GM21576 (cell line): ENCODE results near the gene GTPBP3.

Source experiments
- ATAC-seq: cut with Tn5 transposase; IDR thresholded peaks from one replicate; pipeline ENCODE4 v1.9.1; 2021; ENCODE audit warnings: mild to moderate bottlenecking, moderate library complexity; ENCODE audit not compliant: unreplicated experiment

GTPBP3 gene

GRCh38 chr19:17307876-17308377 lies 29.4 kb upstream of the GTPBP3 start:
- no peak for ATAC-seq

GRCh38 chr19:17309198-17309964 lies 28.0 kb upstream of the GTPBP3 start, which contains the start of gene DDA1:
DDA1 (plus strand) TSS chr19:17309563; CDS start chr19:17309655, 92 bp downstream.
- peak; percentile 60 for ATAC-seq

GRCh38 chr19:17309965-17310461 lies 27.3 kb upstream of the GTPBP3 start:
- ATAC-seq, result no peak

GRCh38 chr19:17311455-17312188 lies 25.7 kb upstream of the GTPBP3 start:
- ATAC-seq, result no peak

GRCh38 chr19:17312189-17313113 lies 24.9 kb upstream of the GTPBP3 start:
- ATAC-seq, result no peak

- ATAC-seq, result no peak
These were observed 23.3 kb upstream of the GTPBP3 start for GRCh38 chr19:17314007-17314593.

GRCh38 chr19:17318966-17319365 lies 18.4 kb upstream of the GTPBP3 start:
- no peak for ATAC-seq

GRCh38 chr19:17319473-17320238 lies 17.7 kb upstream of the GTPBP3 start:
- no peak for ATAC-seq

GRCh38 chr19:17320435-17320834 lies 16.9 kb upstream of the GTPBP3 start:
- no peak for ATAC-seq

GRCh38 chr19:17321655-17322489 lies 15.5 kb upstream of the GTPBP3 start:
- ATAC-seq, result no peak

GRCh38 chr19:17322854-17323253 lies 14.5 kb upstream of the GTPBP3 start:
- ATAC-seq, result no peak

GRCh38 chr19:17323300-17323963 lies 13.9 kb upstream of the GTPBP3 start:
- no peak for ATAC-seq

- no peak for ATAC-seq
These were observed 13.4 kb upstream of the GTPBP3 start for GRCh38 chr19:17323964-17324332.

GRCh38 chr19:17324357-17325114 lies 12.8 kb upstream of the GTPBP3 start:
- no peak for ATAC-seq

- ATAC-seq, result no peak
These were observed 12.2 kb upstream of the GTPBP3 start for GRCh38 chr19:17325133-17325532.

GRCh38 chr19:17325881-17326594 lies 11.3 kb upstream of the GTPBP3 start:
- no peak for ATAC-seq

- ATAC-seq, result no peak
These were observed 10.8 kb upstream of the GTPBP3 start for GRCh38 chr19:17326595-17326966.
